SKM-1 (cell line): ENCODE data around the gene MANSC1.
A peak's percentile ranks its signal among the peaks of the same experiment; 100 is the strongest.

ENCODE experiments used
- DNase-seq: peaks from one replicate; lab custom pipeline; 2025; ENCODE audit not compliant: unreplicated experiment; lab: John Stamatoyannopoulos, UW

The MANSC1 gene

DNA sequence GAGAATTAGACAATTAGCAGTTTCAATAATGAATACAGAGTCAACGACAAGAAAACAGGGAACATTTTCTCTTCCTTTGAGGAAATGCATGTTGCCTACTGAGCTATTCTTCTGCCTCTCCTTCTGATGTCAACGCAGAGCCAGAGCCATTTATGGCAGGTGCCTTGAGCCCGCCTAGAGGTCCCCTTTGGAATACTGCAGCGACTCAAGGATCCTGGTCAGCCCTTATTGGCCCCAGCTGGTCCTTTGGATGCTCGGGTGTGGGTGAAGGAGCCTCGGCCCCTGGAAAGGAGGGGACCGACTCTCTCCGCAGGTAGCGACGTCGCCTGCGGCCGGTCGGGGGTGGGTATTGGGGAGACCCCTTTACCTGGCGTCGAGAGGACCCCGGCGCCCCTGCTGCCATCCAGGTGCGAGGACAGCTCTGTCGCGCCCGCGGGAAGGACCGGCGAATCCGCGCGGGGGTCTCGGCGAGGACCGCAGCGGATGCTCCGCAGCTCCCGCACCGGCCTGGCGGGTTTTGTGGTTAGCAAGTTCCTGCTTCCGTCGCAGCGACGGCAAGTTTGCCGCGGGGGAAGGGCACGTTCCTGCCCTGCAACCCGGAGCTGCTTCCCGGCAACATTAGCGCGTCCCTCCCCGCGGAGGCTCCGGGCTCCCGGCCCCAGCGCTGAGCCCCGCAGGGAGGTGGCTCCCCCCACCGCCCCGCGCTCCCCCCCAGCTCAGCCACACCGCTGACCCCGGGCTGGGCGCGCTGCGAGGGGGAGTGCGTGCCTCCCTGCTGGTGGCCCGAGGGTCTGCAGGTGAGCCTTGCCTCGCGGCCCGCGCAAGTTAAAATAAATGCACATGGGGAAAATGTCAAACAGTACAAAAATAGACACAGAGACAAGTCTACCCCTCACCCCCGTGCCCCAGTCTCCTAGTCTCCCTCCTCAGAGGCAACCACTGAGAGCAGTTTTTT, at the start of gene MANSC1:
Gene MANSC1 (minus strand): TSS at position 532 of the 955 bp plus-strand sequence. CDS start 6,928 bp downstream, outside the sequence.
- DNase-seq = no peak

DNA sequence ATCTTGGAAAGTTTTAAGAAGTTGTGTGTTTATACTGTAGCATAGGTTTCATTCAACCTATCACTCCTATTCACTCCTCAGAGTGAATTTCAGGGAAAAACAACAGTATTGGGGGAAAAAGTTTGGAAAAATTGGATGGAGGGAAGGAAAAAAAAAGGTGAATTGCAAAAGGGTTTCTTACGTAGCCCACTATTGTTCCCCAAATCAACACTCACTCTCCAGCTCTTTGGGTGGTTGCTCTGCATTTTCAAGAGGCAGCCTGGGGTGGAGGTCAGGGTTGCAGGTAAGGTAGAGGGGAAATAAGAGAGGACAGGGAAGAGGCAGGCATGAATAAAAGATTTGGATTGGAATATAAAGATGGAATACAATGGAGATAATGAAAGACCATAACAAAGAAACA, 49.1 kb upstream of the MANSC1 start:
- DNase-seq = no peak

DNA sequence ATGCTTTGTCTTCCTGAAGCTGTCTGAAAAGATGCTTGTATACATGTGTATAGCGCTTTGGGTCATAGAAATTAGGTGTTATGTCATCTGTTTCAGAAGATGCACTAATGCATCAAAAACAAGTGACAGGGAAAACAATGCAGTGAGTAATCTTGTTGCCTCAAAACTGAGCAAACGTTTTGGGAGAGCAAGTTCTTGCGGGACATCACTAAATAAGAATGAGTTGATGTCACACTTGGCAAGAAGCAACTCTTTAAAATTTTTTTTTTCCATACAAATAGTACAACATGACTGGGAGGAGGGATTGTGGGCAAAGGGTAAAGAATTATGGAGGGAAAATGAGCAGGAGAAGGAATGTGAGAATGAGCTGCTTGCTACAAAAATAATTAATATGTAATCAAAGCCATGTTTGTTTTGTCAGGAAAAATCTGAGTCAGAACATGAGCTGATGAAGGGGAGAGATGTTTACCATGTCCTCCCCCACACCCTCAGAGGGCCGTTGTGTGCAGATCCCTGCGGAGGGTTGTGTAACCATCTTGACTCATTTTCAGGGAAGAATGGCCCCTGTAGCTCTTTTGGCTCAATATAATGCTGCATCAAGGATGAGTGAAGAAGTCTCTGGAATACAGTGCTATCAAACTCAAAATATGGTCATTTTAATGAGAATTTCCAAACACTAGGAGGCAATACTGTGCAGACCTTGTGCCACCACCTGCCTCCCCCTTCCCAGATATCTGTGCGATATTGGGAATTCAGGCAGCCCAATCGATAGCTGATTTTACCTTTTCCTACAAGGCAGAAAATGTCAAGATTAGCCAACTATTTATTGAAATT, 48.2 kb upstream of the MANSC1 start:
- no peak for DNase-seq

DNA sequence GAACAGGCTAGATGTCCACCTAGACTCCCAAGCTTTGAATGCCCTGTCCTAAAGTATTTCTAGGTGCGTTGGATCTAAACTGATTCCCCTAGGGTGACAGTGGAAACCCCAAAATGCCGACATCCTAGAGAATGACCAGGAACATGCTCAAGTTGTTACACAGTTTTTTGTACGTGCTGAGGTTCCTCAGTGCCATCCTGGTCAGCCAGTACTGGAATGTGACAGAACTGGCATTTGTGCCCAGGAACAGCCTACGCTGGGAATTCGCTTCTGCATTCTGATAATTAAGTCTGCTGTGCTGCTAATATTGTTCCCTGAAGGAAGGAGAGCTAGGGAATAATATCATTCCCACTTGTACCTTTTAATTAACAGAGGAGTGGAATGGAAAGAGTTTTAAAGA, 47.1 kb upstream of the MANSC1 start:
- no peak for DNase-seq

DNA sequence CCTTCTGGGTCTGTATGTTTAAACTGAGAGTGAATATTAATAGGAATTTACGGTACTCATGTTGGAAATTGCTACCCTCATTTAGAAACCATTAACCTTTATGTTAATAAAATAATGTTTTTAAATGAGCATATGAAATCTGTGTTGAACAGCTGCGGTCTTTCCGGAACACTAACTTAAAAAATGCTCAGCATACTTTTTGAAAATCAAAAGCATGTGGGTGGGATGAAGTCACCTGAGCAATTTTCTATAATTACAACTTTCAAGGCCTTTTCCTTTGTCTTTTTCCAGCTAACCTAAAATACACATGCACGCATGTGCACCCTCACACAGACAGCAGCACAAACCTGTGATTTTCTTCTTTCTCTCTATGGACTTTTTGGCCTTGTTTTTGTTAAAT, 46.7 kb upstream of the MANSC1 start:
- DNase-seq = no peak

DNA sequence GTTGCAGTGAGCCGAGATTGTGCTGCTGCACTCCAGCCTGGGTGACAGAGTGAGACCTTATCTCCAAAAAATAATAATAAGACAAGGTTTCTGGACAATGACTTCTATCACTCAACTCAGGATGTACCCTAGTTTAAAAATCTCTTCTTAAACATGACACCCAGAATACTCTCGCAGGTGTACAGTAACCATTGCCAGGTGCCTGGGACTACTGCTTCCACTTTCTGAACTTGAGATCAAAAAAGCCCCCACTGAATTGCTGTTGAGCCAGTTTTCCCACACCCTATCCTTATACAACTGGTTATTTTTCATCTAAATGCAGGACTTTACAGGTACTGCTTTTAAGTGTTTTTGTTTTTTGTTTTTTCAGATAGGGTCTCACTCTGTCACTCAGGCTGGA, 43.1 kb upstream of the MANSC1 start:
- no peak for DNase-seq

DNA sequence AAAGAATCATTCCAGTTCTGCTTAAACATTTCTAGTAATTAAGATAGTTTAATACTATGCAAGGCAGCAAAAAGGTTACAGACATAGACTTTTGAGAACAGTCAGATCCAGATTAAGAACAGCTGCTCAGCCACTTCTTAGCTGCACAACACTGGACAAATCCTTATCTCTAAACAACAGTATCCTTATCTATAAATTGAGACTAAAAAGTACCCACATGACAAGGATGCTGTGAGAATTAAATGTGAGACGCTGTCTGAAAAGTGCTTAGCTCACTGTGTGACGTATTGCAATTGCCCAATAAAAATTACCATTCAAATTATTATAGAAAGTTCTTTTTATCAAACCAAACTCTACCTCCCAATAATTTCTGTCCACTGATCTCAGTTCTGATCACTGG, 42.4 kb upstream of the MANSC1 start:
- DNase-seq = no peak

DNA sequence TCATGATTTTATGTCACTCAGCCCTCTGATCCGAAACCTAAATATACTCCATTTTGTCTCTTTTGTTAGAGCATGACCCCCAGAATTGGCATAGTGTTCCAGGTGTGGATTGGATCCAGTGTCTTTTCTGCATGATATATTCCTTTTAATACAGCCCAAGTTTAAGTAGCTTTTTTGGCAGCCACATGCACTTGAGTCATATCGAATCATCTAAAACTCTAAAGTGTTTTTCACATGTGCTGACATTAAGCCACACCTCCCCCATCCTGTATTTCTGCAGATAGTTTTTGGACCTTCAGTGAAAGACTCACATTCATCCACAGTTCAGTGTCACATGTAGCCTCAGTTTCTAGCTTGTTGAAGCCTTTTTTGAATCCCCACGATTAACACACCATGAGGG, 37.5 kb upstream of the MANSC1 start:
- DNase-seq = no peak

DNA sequence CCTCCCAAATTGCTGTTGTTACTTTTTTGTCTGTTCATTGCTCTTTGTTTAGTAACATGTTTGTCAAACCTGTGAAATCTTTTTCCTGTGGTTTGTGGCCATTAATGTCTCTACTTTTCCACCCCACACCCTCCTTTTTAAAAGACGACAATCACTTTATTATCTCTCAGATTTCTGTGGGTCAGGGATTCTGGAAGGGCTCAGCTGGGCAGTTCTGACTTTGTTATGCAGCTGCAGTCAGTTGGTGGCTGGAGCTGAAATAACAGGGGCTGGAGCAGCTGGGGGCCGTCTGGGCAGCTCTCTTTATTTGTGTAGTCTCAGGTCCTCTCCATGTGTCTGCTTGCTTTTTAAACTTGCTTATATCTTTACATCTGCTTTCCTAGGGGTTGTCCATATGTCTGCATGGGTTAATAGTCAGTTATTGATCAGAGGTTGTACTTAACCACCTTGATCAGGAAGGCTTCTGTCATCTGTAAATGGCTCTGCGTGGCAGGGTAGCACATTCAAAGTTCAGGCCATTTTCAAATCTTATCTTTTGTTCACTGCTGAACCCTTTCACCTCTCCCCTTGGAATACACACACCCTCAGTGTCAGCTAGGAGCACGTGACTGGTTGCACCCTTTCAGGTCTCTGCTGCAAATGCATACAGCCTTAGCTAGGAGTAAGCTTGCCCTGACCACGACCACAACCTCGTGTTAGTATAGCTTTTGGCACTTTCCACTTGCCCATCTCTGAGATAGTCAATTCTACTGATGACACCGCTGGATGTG, 34.7 kb upstream of the MANSC1 start:
- no peak for DNase-seq

DNA sequence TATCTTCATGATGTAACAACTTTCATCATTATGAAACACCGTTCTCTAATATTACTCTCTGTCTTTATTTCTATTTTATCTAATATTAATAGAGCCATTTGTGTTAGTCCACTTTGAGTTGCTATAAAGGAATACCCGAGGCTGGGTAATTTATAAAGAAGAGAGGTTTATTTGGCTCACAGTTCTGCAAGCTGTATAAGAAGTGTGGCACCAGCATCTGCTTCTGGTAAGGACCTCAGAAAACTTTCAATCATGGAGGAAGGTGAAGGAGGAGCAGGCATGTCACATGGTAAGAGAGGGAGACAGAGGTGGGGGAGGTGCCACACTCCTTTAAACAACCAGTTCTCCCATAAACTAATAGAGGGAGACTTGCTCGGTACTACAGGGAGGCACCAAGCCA, 31.9 kb upstream of the MANSC1 start:
- DNase-seq = no peak

DNA sequence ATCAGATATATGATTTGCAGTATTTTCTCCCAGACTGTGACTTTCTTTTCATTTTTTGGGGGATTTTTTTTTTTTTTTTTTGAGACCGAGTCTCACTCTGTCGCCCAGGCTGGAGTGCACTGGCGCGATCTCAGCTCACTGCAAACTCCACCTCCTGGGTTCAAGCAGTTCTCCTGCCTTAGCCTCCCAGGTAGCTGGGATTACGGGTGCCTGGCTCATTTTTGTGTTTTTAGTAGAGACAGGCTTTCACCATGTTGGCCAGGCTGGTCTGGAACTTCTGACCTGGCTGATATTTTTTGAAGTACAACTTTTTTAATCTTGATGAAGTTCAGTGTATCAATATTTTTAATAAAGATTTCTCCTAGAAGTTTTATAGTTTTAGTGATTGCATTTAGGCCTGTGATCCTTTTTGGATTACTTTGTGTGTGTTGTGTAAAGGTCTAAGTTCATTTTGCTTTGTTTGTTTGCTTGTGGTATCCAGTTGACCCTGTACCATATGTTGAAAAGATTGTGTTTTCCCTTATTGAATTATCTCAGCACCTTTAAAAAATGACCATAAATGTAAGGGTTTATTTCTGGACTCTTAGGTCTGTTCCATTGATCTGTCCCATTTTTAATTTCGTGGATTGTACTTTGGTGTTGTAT, 31.0 kb upstream of the MANSC1 start:
- DNase-seq = no peak

DNA sequence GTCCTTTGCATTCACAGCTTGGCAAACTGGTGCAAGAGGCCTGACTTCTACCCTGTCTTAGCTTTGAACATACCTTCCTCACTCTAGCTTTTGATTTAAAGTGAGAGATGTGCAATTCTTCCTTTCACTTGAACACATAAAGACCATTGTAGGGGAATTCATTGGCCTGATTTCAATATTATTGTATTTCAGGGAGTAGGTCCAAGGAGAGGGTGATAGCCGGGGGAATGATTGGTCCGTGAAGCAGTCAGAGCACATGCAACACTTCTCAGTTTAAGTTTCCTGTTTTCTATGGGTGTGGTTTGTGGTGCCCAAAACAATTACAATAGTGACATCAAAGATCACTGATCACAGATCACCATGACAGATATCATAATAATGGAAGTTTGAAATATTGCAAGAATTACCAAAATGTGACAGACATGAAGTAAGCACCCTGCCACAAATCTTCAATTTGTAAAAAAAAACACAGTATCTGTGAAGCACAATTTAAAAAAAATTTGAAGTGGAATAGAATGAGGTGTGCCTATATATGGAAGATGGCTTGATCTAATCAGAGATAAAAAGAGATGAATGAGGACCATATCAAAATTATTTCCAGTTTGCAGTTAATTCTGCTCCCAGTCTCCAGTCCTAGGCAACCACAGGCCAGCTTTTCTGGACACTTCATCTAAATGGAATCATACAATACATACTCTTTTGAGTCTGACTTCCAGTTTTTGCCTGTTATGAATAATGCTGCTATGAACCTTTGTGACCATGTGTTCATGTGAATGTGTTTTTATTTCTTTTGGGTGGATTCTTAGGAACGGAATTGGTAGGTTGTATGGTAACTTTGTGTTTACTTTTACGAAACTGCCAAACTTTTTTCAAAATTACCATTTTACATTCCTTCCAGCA, 30.0 kb upstream of the MANSC1 start:
- DNase-seq = no peak

DNA sequence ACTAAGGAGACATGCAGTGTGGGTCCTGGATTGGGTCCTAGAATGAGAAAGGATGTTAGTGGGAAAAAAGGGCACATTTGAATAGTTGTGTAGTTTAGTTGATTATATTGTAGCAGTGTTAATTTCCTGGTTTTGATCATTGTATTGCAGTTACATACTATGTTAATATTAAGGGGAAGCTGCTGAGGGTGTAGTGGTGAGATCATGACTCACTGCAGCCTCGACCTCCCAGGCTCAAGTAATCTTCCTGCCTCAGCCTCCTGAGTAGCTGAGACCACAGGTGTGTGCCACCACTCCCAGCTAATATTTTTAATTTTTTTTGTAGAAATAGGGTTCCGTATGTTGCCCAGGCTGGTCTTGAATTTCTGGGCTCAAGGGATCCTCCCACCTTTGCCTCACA, 28.6 kb upstream of the MANSC1 start:
- no peak for DNase-seq

DNA sequence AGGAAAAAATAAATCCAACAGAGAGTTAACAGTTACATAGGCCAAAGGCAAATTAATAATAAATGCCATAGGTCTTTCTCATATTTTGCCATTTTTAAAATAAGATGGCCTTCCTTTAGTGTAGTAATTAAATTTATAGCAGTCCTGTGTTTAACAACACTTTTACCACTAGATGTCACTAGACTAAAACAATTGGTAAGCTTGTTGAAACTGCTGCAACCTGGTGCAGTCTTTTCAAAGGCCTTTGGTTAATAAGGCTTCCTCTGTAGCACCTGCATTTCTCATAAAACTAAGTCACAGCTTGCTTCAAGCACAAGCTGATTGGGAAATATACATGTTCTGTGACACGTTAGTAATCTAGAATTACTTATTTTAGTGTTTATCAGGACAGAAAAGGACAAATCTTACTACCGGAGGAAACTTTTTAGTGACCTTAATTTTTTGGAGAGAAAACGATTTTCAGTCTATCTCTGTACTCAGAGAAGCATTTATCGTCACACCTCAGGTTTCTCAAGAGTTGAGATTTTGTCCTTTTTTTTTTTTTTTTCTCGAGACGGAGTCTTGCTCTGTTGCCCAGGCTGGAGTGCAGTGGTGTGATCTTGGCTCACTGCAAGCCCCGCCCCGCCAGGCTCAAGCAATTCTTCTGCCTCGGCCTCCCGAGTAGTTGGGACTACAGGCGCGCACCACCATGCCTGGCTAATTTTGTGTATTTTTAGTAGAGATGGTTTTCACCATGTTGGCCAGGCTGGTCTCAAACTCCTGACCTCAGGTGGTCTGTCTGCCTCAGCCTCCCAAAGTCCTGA, 26.8 kb upstream of the MANSC1 start:
- DNase-seq = peak; percentile 43

DNA sequence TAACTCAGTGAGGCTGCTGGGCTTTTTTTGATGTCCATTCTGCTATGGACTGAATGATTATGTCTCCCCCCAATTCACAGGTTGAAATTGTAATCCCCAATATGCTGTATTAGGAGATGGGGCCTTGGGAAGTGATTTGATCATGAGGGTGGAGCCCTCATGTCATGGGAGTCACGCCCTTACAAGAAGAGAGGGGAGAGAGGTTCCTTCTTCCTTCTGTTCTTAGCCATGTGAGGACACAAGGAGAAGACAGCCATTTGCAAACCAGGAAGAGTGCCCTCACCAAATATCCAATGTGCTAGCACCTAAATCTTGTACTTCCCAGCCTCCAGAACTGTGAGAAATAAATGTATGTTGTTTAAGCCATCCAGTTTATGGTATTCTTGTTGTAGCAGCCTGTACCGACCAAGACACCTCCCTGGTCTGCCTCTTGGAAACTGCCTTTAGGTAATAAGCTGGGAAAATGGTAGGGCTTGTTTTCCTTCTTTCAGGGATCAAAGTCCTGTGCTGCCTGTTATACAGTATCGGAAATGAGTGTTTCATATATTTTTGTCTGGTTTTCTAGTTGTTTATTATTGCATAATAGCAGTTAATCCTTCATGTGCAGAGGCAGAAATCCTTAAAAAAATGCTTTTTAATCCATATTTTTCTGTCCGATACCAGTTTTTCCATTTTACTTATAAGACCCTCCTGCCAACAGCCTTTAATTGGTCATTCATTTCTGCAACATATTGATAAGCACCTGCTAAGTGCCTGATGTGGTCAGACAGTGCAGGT, 23.1 kb upstream of the MANSC1 start:
- DNase-seq = no peak

DNA sequence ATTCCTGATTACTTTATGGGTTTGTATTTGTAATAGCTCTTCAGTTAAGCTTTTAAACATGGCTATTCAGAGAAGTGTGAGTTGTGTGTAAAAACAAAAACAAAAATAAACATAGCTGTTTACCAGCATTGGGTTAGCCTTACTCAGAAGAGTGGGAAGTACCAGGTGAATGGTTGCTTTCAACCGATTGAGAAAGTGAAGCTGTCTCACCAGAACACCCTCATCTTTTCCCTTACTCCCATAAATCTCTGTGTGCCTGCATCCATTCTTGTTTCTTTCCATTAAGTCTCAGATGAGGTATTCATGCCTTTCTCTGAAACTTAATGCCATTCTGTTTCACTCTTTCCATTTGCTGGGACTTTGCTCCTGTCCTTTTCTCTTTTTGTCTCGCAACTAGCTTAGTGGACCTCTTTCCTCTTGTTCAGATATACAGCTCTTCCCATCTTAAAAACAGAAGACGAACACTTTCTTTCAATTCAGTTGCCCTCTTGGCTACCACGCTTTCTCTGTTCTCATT, 17.5 kb upstream of the MANSC1 start:
- no peak for DNase-seq

DNA sequence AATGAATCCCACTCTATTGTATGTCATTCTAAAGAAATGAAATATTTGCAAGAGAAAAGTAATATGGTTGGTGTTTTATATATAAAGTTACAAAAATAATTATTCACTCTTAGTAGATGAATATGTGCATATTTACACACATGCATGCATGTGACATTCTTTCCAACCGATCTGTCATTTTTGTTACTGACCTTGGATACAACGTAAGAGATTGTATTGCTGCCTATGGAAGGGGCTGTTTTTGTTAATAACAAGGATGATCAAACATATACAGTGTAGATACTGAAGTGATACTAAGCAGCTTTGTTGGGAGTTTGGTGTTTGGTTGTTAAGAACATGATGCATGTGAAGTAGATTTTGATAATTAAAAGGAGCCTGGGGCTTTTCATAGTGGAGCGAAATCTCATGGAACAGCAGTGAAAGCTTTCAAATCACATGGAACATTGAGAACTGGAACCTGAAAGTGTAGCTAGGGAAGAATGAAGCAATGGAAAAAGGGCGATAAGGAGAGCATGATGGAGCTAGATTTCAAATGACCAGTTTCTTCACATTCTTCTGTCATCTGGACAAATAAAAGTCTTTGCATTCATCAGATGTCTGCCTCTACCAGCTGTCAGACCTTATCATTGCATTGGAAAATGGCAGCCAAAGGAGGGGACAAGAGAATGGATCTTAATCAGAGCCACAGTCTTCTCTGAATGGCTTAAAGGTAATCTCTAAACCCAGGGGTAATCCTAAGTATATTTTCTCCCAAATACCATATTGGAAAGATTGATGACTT, 16.8 kb upstream of the MANSC1 start:
- DNase-seq = no peak
